ENCODE measurements around the gene RABL3.

DNA sequence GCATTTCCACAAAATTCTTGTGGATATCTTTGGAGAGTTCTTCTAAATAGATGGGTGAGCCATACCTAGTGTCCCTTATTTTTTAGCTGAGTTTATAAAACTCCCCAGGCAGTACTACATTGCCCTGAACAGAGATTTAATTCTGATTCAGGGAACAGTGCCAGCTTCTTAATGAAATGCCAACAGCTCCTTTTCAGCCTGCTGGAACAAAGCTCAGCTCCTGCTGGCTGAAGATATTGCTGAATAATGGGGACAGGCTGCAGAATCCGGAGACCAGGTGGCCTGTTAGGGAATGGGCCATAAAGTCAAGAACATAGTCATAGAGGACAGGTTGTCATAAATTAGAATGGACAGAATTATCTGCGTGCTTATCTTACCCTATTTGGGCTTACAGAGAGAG is 69.2 kb downstream of the RABL3 start:
- TF ChIP-seq POLR2A (IDR thresholded peaks at IDR 0.05; ENCODE audit: low read depth, low read length) (no peak), POLR2AphosphoS5 (IDR thresholded peaks at IDR 0.05; ENCODE audit: low read depth, low read length) (no peak), POU2F2 (IDR thresholded peaks at IDR 0.05; ENCODE audit: low read depth, low read length) (no peak), SPI1 (IDR thresholded peaks at IDR 0.05; ENCODE audit: low read depth, low read length) (no peak)
